Fibroblast of villous mesenchyme (primary cell): ENCODE data around the gene EPX. TPM values are rescaled to one million over a fixed set of nuclear protein-coding genes. Genes with fewer than 3 reads are reported as not detected.

Experiments used
- DNase-seq: peaks from one replicate; pipeline ENCODE4 v3.0.0-alpha.2; 2010; ENCODE audit warnings: low read depth
- H3K4me3 ChIP-seq: 2 replicates; pipeline ENCODE4 v1.5.1; 2011; ENCODE audit warnings: low read depth, mild to moderate bottlenecking, low read length
- total RNA-seq: library from RNA; depleted of rRNA; stranded (reverse); fragments of >200 nt; gene quantifications from 2 replicates; pipeline ENCODE4 v1.2.3, GENCODE V29; 2012
- TF ChIP-seq, protein P1 (sequence below): IDR thresholded peaks from 2 replicates; pipeline ENCODE4 v1.5.1; 2012; ENCODE audit warnings: low read depth, mild to moderate bottlenecking, low read length; ENCODE audit not compliant: insufficient read depth

The EPX gene
- total RNA-seq, 1 donor = not detected

DNA sequence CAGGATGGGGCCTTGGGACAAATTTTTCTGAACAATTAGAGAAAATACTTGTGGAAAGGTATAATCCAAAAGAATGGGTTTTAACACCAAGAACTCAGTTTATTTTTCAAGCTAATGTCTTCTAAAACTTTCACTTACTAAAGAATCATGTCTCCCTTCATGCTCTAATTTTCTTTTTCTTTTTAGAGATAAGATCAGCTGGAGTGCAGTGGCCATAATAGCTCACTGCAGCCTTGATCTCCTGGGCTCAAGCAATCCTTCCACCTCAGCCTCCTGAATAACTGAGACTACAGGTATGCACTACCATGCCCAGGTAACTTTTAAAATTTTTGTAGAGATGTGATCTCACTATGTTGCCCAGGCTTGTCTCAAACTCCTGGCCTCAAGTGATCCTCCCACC lies 38.9 kb upstream of the EPX start:
- TF ChIP-seq, protein P1, sequence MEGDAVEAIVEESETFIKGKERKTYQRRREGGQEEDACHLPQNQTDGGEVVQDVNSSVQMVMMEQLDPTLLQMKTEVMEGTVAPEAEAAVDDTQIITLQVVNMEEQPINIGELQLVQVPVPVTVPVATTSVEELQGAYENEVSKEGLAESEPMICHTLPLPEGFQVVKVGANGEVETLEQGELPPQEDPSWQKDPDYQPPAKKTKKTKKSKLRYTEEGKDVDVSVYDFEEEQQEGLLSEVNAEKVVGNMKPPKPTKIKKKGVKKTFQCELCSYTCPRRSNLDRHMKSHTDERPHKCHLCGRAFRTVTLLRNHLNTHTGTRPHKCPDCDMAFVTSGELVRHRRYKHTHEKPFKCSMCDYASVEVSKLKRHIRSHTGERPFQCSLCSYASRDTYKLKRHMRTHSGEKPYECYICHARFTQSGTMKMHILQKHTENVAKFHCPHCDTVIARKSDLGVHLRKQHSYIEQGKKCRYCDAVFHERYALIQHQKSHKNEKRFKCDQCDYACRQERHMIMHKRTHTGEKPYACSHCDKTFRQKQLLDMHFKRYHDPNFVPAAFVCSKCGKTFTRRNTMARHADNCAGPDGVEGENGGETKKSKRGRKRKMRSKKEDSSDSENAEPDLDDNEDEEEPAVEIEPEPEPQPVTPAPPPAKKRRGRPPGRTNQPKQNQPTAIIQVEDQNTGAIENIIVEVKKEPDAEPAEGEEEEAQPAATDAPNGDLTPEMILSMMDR = no peak
- no peak overlapping the region for H3K4me3 ChIP-seq
- DNase-seq = no peak

DNA sequence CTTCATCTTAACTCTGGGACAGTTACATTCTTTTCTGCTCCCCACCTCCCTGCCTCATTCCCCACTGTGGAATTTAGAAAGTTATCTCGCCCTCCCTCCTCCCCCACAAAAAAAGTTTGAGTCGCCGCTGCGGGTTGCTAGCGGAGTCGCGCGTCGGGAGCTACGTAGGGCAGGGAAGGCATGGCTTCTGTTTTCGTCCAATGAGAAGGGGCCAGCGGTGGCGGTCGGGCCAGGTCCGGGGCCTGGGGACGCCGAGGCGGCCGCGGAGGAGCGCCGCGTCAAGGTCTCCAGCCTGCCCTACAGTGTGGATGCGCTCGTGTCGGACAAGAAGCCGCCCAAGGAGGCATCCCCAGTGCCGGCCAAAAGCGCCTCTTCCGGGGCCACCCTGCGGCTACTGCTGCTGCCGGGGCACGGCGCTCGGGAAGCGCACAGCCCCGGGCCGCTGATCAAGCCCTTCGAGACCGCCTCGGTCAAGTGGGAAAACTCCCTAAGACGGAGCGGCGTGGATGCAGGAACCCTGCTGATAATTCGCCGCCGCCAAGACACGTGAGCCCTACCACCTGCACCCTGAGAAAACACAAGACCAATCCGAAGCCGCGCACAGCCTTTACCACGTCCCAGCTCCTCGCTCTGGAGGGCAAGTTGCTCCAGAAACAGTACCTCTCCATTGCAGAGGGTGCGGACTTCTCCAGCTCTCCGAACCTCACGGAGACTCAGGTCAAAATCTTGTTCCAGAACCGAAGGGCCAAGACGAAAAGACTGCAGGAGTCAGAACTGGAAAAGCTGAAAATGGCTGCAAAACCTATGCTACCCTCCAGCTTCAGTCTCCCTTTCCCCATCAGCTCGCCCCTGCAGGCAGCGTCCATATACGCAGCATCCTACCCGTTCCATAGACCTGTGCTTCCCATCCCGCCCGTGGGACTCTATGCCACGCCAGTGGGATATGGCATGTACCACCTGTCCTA lies 35.4 kb upstream of the EPX start:
- TF ChIP-seq, protein P1 = no peak
- peak; percentile 2 for DNase-seq
- peak overlapping the region; percentile 9 for H3K4me3 ChIP-seq

GRCh38 chr17:58158181-58158580 lies 34.3 kb upstream of the EPX start:
- TF ChIP-seq, protein P1 = no peak
- no peak for DNase-seq

DNA sequence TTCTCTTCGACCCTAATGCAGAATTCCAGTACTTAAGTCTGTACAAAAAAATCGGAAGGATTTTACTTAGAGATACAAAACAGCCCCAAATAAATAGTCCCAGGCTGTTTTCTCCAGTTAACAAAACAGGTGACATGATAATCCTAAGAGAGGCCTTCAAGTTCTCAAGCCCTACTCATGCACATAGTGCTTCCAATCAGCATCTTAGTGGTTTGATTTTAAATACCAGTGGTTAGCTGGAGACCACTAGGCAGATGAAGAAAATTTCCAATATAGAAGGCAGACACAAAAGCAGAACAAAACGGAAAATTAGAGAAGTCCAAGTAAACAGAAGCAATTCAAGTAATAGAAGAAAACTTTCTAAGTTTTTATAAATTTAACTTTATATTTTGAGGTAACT lies 31.0 kb upstream of the EPX start:
- DNase-seq = no peak
- no peak overlapping the region for H3K4me3 ChIP-seq
- TF ChIP-seq, protein P1 = no peak

More at GRCh38 chr17:58158181-58158580, 34.3 kb upstream of the EPX start:
- no peak overlapping the region for H3K4me3 ChIP-seq

DNA sequence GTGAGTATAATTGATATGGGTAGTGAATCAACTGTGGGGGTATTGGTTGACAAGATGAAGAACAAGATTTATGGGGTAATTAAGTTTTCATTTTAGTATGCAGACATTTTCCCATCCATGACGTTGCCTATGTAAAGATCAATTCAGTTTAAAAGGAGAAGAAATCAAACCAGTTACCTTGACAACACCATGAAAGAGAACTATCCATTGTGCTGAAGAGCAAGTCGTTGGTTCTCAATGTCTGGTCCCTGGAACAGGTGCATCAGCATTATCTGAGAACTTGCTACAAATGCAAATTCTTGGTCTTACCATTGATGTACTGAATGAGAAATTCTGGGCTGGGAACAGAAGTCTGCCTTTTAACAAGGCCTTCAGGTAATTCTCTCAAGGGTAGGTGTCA lies 26.5 kb upstream of the EPX start:
- no peak for DNase-seq
- H3K4me3 ChIP-seq = no peak overlapping the region
- TF ChIP-seq, protein P1 = no peak

GRCh38 chr17:58166682-58167081 lies 25.8 kb upstream of the EPX start, which contains the start of gene OR4D2:
Gene OR4D2, plus strand, starts transcription at chr17:58166982. Its CDS starts 2,674 bp downstream, at chr17:58169656.
- no peak for DNase-seq
- H3K4me3 ChIP-seq = no peak within 1 kb of the TSS
- TF ChIP-seq, protein P1 = no peak
